HG03025 (cell line): ENCODE results near the gene C17orf107.
"Not testable (repeated sequence)": the region's sequence is repeated elsewhere in the genome, so short reads cannot be mapped to it uniquely, and the experiment has no call there.

Source experiments
- ATAC-seq: cut with Tn5 transposase; IDR thresholded peaks from one replicate; pipeline ENCODE4 v1.9.1; 2021; ENCODE audit warnings: mild to moderate bottlenecking, moderate library complexity; ENCODE audit not compliant: unreplicated experiment, low FRiP score

The C17orf107 gene

DNA sequence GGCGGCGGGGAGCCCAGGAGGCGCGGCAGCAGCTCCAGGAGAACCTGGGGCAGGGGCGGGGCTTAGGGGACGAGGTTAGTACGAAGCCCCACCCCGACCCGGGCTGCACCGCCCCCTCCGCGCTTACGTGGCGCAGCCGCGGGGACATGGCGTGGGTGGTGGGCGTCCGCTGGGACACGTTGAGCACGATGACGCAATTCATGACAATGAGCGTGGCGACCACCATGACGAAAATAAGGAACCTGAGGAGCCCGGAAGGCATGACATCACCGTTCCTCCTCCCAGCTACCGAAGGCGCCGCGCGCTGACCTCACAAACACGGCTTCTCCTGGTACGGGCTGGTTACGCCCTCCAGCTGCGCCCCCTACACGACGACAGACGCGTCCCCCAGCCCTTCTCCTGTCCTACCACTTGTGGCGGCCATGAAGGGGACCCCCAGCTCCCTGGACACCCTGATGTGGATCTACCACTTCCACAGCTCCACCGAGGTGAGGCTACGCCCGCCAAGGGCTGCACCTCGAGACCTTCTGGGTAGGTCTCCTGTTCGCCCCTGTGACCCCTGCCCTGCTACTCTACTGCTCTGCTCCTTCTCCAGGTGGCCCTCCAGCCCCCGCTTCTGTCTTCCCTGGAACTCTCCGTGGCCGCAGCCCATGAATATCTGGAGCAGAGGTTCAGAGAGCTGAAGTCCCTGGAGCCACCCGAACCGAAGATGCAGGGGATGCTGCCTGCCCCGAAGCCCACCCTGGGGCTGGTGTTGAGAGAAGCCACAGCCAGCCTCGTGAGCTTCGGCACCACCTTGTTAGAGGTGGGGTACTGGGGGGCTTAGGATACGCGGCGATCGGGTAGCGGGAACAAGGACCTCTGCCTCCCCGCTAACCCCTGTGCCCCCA lies at the start of gene C17orf107:
Gene C17orf107, plus strand, starts transcription at position 196 of the 890 bp plus-strand sequence. Its CDS starts 227 bp downstream, at position 423.
- peak; percentile 47 for ATAC-seq

DNA sequence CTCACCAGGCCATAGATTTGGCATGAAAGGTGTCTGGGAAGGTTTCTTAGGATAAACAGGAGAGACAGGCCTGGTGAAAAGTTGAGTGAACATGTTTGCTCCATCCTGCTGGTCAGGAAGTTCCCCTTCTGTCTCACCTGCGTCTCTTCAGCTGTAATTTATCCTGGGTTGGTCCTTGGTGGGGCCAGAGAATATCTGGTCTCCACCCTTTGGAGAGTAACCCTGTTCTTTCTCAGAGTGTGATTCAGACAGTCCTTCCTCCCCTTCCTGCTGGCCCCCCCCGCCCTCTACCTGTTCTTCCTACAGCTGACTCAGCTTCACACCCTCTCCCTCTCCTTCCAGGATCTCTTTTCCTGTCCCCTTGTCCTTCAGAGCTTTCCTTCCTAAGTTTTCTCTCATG lies 49.1 kb upstream of the C17orf107 start:
- ATAC-seq = no peak

DNA sequence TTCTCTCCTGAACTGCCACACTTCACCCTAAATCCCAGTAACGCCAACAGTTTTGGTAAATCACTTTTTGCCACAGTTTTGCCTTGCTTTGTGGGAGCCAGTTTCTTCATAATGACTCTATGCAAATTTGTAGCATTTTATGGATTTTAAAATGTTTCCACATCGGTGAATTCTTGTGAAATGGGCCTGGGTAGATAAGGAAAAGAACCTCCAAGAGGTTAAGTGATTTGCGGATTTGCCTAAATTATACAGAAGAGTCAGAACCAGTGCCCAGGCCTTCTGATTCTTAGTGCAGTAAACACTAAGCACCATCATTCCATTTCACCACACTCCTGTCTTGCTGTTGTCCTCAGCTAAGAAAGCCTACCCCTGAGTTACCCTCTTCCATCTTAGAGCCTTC lies 48.3 kb upstream of the C17orf107 start:
- no peak for ATAC-seq

DNA sequence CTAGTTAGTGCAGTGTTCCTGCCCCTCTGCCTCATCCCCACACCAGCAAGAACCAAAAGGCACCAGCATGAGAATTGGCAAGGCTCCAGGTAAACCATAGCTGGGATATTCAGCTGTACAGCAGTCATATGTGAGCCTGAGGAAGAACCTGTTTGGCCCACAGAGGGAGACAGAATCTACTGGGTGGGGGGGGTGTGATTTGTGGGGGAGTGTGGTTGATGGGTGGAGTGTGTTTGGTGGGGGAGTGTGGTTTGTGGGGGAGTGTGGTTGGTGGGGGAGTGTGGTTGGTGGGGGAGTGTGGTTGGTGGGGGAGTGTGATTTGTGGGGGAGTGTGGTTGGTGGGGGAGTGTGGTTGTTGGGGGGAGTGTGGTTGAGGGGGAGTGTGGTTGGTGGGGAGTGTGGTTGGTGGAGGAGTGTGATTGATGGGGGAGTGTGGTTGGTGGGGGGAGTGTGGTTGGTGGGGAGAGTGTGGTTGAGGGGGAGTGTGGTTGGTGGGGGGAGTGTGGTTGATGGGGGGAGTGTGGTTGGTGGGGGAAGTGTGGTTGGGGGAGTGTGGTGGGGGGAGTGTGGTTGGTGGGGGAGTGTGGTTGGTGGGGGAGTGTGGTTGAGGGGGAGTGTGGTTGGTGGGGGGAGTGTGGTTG lies 46.6 kb upstream of the C17orf107 start:
- no peak for ATAC-seq

DNA sequence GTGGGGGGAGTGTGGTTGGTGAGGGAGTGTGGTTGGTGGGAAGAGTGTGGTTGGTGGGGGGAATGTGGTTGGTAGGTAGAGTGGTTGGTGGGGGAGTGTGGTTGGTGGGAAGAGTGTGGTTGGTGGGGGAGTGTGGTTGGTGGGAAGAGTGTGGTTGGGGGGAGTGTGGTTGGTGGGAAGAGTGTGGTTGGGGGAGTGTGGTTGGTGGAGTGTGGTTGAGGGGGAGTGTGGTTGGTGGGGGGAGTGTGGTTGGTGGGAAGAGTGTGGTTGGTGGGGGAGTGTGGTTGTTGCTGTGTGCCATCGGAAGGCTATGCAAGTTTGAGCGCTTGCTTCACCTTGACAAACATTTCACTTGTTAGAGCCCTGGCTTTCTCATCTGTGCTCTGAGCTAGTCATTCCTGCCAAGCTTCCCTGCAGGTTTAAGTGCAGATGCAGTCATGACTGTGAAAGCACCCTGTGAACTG lies 46.1 kb upstream of the C17orf107 start:
- ATAC-seq = no peak

DNA sequence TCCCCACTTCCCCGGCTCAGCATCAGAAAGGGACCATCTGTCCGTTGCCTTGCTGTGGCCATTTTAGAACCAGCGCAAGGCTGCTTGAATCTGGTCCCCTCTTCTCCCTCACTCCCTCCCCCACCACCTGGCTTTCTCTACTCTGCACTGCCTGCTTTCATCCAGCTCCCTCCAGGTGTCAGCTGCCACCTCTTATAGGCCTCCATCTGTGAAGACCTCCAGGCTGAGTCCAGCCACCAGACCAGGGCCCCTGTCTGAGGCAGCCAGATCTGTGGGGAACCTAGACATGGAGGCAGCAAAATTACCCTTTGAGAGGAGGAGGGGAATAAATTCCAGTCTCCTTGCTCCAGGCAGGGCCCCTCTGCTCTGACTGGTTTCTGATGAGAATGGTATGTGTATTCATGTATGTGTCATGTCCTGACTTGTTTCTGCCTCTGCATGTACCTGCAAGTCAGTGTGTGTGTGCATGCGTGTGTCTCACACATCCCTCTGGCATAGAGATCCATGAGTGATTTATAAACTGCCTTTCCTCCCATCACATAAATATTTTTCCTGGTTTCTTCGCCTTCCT lies 45.1 kb upstream of the C17orf107 start:
- no peak for ATAC-seq

DNA sequence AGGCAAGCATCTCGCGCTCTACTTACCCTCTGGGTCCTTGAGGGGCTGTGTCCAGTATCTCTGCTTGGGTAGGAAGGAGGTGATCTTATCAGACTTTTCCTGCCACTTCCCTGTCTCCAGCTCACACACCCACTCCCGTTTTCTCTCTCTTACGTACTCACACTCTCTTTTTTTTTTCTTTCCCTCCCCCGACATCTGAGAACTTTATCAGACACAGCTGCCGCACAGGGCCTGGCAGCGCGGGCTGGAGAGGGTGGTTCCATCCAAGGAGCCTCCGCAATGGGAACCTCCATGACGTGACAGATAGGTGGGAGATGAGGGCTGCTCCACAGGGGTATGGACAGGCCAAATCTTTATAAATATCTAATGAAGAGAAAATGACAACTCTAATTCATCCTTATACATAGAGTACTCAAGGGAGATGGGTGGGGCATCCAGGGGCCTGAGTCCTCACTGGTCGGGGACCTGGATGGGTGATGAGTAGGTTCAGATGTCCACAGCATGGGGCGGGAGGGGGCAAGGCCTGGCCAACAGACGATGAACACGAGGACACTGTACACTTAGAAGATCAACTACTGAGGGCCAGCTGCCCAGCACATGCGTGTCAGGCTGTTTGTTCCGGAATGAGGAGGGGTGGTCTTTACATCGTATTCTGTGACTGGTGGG lies 42.9 kb upstream of the C17orf107 start:
- no peak for ATAC-seq

DNA sequence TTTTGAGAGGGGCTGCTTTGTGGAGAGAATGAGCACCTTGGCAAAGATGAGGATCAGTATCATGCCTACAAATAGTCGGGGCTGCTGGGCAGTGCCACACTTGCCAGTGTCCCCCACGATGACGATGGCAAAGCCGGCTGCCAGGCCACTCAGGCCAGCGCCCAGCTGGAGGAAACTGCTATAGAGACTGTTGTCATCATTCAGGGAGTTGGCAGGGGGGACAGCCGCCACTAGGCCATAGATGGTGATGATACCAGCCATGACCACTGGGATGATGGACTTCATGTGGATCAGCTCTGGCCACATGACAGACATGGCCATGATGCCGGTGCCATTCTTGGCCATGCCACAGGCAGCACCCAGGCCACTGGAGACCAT lies 42.4 kb upstream of the C17orf107 start:
- ATAC-seq = no peak

DNA sequence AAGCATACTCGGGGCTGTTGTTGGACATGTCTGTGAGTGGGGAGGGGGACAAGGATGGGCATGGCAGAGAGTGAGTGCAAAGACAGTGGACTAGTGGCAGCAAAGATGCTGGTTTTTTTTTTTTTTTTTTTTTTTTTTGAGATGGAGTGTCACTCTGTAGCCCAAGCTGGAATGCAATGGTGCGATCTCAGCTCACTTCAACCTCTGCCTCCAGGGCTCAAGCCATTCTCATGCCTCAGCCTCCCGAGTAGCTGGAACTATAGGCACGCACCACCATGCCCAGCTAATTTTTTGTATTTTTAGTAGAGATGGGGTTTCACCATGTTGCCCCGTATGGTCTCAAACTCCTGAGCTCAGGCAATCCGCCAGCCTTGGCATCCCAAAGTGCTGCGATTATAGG lies 42.0 kb upstream of the C17orf107 start:
- not testable (repeated sequence) for ATAC-seq

DNA sequence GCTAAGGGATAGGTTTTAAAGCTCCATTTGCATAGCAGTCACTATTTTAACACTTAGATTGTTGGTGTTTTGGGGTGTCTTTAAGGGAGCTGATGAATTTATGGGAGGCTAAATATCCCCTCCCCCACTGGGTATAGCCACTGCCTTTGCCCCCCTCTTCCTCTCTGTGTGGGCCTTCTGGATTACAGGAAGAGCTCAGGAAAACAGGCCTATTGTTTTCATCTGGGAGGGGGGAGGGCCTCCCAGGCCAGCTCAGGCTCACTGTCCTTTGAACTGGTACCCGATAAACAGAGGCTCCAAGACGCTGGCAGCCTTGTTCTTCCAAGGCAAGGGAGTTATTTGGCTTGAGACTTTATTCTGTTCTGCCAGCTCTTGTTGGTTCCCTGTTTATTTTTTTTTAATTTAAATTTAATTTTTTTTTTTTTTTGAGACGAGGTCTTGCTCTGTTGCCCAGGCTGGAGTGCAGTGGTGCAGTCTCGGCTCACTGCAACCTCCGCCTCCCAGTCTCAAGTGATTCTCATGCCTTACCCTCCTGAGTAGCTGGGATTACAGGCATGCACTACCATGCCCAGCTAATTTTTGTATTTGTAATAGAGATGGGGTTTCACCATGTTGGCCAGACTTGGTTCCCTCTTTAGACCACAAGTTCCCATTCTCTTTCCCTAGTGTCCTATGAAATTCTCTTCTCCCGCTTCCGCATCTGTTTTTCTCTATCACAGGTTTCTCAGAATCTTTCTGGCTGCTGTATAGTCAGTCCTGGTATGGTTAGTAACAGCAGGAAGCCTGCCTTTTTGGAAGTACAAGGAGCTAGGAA lies 41.1 kb upstream of the C17orf107 start:
- ATAC-seq = no peak

DNA sequence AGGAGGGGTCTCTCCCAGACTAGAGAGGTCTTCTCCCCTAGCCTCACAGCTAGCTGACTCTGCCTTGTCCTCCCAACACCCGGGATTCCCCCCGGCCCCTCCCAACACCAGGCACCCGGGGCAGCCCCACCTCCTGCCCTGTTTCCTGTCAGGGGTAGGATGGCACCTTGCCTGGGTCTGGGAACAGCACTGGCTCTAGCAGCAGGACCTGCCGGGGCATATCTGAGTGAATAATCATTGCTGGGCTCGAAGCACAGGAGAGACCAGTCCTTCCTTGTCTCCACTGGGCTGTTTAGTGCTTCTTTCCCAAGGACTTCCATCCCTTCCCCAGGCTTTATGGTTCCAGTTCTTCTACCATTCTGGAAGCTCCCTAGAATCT lies 40.5 kb upstream of the C17orf107 start:
- ATAC-seq = no peak

DNA sequence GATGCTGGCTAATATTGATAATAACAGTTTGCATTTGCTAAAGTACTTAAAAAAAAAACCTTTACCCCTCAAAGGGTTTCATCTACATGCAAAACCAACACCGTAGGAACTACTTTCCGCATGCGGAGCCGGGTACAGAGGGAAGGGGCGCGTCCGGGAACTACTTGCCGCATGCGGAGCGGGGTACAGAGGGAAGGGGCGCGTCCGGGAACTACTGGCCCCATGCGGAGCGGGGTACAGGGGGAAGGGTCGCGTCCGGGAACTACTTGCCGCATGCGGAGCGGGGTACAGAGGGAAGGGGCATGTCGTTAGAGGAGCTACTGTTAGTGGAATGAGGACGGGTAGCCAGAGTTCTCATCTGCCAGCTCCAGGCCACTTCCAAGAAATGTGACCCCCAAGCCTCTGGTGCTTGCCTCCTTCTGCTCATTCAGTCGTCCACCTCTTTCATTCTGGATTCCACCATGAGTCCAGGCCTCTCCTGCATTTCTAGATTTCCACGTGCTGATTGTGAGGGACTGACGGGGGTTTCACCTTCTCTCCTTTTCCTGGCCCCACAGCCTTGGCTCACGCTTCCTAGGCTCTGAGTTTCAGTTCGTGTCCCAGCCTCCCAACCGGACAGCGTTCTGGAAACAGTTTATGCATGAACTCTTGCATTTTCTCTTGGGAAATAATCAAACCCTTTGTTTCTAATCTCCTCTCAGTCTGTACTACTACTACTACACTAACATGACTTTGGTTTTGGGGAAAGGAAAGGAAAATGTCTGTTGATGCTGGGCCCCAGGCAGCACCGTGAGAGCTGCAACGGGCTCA lies 39.3 kb upstream of the C17orf107 start:
- no peak for ATAC-seq

DNA sequence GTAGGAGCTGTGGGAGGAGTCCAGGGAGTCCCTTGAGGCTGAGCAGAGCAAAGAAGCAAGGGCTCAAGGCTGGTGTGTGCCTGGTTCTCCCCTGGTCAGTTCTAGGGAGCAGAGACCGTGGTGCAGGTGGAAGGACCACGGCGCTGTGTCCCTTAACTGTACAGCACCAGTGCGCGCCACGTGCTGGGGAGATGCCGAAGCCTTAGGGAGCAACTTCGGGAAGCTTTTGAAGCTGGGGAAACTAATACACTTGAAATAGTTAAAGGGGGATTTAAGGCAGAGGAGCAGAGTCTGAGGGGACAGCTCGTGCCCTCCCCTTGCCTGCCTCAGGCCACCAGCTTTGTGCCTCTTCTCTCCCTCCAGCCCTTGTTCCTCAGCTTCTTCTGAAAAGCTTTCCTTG lies 38.7 kb upstream of the C17orf107 start:
- ATAC-seq = no peak

DNA sequence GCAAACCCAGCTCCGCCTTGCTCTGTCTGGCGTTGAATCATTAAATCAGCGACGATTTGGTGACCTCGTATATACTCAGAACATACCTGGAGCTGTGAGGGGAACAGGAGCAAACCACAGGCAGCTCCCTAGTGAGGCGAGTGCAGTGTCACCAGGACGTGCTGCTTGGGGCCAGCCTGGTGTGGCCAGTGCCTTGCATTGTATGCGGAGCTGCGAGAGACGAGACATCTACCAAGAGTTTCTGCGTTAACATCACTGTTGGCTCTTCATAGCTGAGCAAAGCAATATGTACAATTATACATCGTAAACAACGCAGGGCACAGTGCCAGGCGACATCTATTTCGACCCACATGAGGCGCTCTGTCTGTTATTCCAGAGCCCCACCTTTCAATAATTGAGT lies 38.3 kb upstream of the C17orf107 start:
- no peak for ATAC-seq

DNA sequence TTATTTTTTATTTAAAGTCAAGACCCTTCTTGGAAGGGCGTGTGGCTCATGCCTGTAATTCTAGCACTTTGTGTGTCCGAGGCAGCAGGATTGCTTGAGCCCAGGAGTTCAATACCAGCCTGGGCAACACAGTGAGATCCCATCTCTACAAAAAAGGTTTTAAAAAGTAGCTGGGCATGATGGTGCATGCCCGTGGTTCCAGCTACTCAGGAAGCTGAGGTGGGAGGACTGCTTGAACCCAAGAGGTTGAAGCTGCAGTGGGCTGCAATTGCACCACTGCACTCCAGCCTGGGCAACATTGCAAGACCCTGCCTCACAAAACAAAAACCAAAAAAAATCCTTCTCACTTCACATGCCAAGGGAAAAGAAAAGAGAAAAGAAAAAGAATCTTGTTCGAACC lies 36.6 kb upstream of the C17orf107 start:
- ATAC-seq = no peak

DNA sequence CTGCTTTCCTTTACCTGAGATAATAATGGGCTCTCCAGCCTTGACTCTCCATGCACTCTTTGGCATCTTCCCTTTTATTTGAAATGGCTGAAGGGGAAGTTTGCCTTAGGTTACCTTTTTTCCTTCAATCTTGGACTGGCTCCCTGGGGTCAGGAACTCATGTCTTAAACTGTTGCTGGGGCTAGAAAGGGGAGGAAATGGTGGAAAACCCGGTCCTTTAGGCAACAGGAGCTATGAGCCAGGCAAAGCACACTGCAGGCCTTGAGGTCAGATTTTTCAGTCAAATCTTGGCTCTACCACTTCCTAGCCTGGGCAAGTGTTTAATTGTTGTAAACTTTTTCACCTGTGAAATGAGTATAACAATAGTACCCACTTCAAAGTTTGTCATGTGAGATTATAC lies 36.0 kb upstream of the C17orf107 start:
- no peak for ATAC-seq

DNA sequence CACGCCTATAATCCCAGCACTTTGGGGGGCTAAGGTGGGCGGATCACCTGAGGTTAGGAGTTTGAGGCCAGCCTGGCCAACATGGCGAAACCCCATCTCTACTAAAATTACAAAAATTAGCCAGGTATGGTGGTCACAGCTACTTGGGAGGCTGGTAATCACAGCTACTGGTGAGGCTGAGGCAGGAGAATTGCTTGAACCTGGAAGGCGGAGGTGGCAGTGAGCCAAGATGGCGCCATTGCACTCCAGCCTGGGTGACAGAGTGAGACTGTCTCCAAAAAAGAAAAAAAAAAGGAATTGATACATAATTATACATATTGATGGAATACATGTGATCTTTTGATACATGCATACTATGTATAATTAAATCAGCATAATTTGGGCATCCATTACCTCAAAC lies 31.8 kb upstream of the C17orf107 start:
- not testable (repeated sequence) for ATAC-seq

DNA sequence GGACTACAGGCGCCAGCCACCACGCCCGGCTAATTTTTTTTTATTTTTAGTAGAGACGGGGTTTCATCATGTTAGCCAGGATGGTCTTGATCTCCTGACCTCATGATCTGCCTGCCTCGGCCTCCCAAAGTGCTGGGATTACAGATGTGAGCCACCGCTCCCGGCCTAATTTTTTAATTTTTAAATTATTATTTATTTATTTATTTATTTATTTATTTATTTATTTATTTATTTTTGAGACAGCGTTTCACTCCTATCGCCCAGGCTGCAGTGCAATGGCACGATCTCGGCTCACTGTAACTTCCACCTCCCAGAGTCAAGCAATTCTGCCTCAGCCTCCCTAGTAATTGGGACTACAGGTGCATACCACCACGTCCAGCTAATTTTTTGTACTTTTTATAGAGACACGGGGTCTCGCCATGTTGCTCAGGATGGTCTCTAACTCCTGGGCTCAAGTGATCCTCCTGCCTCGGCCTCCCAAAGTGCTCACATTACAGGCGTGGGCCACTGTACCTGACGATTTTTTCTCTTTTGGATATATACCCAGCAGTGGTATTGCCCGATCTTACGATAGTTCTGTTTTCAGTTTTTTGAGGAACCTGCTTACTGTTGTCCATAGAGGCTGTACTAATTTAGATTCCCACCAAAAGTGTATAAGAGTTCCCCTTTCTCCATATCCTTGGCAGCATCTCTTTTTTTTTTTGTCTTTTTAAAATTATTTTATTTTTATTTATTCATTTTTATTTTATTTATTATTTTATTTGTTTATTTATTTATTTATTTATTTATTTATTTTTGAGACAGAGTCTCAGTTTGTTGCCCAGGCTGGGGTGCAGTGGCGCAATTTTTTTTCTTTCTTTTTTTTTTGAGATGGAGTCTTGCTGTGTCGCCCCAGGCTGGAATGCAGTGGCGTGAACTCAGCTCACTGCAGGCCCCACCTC lies 30.0 kb upstream of the C17orf107 start:
- ATAC-seq = not testable (repeated sequence)
